ENCODE results near the gene EIF2B4.
A peak's percentile ranks its signal among the peaks of the same experiment; 100 is the strongest.
"Not testable (repeated sequence)": the region's sequence is repeated elsewhere in the genome, so short reads cannot be mapped to it uniquely, and the experiment has no call there.

Gene EIF2B4

DNA sequence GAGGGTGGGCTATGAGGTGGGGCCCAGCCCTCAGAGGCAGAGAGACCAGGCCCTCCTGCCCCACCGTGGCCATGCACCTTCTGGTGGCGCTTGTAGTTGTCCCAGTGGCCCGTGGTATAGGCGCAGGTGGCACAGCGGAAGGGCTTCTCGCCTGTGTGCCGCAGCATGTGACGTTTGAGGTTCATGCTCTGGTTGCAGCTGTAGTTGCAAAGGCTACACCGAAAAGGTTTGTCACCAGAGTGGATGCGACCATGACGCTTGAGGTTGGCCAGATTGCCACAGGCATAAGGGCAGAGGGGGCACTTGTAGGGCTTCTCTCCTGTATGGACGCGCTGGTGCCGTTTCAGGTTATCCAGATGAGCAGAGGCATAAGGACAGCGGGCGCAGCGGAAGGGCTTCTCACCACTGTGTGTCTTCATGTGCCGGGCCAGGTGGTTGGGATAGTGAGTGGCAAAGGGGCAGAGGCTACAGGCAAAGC is 7.5 kb upstream of the EIF2B4 start:
- no peak for DNase-seq

DNA sequence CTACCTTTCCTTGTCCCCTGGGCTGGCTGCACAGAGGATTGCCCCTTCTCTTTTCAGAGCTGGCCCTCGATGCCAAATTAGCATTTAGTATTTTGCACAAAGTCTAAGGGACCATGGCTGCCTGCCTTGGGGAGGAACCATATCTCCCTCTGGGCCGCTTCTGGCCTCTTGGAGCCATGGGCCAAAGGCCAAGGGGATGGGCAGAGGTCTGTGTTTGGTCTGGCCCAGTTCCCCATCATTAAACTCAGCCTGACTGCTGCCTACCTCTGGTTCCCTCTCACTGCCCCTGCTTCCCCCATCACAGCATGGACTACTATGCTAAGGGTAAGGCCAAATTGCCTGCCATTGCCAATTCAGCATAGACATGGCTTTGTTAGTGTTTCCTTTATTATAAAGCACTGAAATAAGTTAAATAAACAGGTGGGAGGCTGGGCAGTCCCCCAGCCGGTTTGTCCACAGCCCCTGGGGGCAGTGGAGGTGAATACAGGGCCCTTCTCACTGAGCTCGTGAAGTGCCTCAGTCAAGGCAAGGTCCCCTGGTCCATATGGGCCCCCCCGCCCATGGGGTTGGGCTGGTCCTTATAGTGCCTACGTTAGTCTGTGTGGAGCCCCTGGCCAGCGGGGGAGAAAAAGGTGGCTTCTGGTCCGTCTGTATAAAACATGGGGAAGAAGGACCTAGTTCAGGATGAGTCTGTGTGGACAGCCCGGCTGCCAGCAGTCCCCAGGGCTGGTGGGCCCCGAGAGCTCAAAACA is 6.9 kb upstream of the EIF2B4 start:
- no peak for DNase-seq

DNA sequence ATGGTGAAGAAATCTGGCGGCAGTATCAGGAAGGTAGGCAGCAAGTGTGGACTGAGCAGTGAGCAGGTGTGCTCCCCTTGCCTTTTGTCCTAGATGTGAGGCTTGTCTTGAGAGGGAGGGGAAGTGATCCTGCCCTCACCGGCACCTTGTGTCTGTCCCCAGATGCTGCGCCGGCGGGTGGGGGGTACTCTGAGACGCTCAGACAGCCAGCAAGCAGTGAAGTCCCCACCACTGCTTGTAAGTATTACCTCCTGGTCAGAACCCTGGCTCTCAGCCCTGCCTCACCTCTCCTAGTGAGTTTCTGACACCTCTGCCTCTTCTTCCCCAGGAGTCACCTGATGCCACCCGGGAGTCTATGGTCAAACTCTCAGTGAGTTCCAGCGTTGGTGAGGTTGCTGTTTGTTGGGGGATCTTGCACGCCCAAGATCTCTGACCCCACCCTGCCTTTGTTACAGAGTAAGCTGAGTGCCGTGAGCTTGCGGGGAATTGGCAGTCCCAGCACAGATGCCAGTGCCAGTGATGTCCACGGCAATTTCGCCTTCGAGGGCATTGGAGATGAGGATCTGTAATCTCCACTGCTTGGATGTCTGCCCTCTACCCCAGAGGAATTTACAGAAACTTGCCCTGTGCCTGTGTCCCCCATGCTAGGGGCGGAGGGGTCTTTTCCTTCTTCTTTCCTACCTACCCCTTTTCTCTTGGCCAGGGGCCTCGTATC is 6.2 kb upstream of the EIF2B4 start:
- no peak for DNase-seq

DNA sequence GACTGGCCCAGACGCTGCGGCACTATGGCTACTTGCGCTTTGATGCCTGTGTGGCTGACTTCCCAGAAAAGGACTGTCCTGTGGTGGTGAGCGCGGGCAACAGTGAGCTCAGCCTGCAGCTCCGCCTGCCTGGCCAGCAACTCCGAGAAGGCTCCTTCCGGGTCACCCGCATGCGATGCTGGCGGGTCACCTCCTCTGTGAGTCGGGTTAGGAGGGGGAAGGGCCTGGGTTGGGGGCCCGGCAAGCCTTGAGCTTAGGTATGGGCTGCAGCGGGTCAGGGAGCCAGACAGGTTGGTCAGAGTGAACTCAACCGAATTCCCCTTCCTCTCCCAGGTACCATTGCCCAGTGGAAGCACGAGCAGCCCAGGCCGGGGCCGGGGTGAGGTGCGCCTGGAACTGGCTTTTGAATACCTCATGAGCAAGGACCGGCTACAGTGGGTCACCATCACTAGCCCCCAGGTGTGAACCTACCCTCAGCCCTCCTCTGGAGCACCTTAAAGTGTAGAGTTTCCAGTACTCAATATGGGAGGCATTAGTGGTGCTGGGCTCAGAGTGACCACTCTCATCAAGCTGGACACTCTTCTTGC is 5.5 kb upstream of the EIF2B4 start:
- no peak for DNase-seq

DNA sequence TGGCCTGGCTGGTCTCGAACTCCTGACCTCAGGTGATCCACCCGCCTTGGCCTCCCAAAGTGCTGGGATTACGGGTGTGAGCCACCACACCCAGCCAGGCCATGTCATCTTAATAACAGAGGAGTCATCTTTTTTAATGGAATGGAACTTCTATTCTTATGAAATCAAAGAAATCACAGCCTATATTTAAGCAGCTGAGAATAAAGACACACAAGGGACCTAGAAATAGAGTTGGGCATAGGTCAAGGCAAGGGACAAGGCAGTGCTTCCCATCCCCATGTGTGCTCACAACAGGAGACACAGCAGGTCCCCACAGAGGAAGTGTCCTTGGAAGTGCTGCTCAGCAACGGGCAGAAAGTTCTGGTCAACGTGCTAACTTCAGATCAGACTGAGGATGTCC is 3.4 kb upstream of the EIF2B4 start:
- no peak for DNase-seq

DNA sequence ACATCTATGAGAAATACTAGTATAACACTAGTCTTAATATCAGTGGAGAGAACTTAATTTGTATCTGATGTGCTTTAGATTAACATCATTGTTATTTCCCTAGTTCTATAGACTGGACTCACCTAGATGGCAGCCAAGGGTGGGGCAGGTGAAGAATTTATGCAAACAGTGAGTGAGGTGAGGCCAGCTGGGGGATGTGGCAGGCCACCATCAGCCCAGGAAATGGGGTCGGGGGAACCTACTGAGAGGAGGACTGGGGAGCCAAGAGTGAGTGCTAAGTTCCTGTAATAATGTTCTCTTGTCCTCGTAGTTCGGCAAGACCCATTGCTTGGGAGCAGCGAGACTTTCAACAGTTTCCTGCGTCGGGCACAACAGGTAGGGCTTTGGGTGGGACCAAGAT is 2.8 kb upstream of the EIF2B4 start:
- no peak for DNase-seq

DNA sequence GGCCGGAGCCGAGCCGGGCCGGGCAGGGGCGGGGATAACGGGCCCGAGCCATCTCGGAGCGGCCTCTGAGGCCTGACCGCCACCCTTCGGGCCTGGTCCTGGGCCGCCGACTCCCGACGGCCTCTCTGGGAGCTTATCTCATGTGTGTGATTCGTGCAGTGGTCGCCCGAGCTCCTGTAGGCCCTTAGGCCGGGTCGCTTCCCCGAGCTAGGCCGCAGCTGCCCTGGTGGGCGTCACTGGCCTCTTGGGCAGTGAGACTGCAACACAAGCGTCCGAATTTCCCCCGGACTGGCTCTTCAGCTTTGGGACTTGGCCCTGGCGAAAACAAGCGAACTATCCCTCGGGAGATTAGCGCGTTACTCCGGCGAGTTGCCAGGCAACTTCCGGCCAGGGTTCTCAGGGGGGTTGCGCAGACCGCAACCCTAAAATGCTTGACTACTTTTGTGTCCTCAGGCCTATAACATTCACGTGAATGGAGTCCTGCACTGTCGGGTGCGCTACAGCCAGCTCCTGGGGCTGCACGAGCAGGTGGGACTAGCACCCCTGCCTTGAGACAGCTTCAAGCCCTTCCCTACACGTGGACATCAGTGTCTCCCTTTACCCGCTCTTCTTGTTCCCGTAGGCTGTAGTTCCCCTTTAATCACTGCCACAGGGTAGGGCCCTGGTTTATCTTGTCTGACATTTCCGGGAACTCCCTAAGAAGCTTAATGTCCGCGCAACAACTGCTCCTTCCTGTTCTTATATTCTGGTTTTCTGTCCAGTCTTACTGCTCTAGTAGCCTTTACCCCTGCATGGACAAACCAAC is 880 bp upstream of the EIF2B4 start:
- DNase-seq = no peak

DNA sequence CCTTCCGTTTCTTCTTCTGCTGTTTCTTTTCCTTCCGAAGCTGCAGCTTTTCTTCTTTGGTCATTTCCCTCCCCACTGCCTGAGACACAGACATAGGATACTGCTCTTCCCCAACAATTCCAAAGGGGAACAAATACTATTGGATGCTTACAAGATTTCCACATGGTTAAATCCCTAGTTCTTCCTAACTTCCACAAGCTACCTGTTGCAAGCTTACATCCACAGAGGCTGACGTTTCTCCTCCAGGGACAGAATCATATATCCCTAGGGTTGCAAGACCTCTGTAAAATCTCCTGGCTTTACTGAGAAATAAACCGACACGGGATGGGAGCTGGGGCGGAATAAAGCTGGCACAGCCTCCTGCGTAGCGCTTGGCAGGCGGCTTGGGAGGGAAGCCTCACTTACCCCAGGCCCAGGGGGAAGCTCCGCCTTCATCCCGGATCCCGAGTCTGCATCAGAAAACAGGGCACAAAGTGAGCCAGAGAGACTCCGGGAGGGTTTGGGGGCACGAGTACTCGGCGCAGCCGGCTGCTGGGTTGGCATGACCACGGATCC is 590 bp downstream of the EIF2B4 start:
- no peak for DNase-seq

DNA sequence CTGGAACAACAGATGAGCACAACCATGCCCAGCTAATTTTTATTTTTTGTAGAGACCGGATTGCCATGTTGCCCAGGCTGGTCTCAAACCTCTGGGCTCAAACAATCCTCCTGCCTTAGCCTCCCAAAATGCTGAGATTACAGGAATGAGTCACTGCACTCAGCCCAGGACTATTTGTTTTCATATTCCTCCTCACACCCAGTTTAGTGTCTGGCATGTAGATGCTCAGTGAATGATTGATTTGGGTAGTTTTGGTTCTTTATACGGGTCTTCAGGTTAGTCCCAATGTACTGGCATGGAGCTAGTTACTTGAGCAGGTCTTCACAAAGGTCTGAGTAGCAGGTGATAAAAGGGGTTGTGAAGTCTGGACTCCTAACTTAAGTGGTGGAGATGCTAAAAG is 6.2 kb downstream of the EIF2B4 start:
- no peak for DNase-seq

DNA sequence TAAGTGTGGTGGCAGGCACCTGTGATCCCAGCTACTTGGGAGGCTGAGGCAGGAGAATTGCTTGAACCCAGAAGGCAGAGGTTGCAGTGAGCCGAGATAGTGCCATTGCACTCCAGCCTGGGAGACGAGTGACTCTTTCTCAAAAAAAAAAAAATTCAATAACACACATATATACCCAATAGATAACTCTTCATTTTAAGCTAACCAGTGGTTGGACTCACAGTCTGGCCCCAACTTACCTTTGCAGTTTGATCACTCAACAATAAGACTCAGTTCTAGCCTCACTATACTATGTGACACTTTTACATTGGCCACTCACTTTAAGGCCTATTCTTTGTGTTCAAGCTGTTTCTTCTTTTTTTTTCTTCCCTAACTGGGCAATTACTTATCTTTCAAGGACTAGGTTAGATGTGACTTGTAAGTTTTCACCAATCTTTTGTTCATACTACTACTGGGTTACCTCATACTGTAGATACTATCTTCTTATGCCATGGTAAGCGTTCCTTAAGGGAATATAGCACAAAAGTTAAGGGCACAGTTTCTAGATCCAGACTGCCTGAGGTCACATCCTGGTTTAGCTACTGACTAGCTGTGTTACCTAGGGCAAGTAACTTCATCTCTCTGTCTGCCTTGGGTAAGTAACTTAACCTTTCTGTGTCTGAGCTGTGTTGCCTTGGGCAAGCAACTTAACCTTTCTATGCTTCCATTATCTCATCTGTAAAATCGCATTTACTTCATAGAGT is 7.3 kb downstream of the EIF2B4 start:
- DNase-seq = no peak

DNA sequence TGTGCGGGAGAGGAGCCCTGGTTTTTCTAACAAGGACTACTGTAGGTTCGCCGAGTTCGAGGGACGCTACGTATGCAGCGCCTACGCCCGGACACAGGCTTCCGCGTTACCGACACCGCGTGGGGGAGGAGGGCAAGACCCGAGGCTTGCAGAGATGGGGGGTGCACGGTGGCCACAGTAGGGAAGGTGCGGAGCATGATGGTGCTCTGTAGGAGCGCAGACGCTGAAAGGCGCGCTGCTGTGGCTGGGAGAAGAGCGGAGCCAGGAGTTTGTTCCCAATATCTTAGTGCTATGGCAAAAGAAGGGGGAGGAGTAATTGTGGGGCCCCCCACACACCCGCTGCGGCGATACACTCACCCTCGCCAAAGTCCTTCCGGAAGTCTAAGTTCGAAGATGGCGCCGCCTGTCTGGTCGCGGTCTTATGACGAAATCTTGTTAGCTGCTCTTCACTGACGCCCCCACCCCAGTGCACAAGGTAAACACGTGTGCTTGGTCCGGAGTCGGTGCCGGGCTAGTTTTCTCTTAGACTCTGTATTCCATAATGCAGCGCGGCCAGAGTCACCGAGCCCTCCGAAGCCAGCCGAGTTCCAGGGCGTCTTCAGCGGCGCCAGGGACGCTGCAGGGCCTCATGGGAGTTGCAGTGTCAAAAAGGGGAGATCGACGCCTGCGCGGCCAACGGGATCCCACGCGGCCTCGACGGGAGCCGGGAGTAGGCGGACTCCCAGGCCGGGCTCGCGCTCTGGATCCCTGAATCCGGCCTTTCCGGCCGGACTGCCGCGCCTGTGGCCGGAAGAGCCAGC is 13.6 kb downstream of the EIF2B4 start, which contains the start of gene GTF3C2:
TSS of gene GTF3C2 (minus strand) at position 383 of the 800 bp plus-strand sequence. CDS start 13,210 bp downstream, outside the sequence.
- DNase-seq = peak; percentile 93

DNA sequence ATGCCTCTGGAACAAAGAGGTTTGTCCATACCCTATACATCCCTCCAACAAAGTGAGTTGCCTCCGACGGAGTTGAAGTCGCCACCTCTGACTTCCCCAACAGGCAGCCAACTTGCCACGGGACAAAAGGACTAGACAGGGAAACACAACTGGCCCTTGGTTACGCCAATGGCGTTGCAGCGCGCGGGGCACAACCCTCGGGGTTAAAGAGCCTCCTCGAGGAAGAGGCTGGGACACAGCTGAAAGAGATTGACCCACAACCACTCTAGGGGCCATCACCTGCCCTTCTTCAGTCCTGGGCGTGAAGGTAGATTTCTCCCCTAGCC is 14.1 kb downstream of the EIF2B4 start:
- DNase-seq = peak; percentile 49

DNA sequence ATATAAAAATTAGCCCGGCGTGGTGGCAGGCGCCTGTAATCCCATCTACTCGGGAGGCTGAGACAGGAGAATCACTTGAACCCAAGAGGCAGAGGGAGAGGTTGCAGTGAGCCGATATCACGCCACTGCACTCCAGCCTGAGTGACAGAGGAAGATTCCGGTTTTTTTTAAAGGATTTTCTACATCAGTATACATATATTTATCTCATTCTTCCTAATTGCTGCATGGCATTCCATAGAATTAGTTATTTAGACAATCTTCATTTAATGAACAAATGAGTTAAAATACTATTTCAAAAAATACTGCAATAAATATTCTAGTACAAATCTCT is 15.6 kb downstream of the EIF2B4 start:
- no peak for DNase-seq

DNA sequence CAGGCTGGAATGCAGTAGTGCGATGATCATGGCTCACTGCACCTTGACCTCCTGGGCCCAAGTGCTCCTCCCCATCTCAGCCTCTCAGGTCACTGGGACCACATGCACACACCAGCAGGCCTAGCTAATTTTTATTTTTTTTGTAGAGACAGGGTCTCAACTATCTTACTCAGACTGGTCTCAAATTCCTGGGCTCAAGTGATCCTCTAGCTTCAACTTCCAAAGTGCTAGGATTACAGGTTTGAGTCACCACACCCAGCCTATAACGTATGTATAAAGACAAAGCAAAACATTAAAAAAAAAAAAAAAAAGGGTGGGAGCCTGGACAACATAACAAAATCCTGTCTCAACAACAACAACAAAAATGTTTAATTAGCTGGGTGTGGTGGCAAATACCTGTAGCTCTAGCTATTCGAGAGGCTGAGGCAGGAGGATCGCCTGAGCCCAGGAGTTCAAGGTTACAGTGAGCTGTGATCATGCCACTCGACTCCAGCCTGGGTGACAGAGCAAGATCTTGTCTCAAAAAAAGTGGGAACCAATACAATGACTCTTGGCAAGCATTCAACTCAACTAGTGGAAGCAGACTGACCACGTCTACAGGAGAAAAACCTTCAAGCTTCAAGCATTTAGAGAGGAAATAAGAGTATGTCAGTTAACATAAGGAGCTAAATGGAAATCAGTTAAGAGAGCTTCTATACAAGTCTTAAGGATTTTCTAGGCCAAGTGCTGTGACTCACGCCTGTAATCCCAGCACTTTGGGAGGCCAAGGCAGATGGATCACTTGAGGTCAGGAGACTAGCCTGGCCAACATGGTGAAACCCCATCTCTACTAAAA is 16.2 kb downstream of the EIF2B4 start:
- no peak for DNase-seq

DNA sequence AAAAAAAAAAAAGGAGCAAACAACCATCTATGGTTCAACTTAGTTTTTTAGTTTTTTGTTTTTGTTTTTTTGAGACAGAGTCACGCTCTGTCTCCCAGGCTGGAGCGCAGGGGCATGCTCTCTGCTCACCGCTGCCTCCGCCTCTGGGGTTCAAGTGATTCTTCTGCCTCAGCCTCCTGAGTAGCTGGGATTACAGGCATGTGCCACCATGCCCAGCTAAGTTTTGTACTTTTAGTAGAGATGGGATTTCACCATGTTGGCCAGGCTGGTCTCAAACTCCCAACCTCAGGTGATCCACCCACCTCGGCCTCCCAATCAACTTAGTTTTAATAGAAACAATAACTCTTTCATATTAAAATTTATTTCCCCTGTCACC is 16.8 kb downstream of the EIF2B4 start:
- not testable (repeated sequence) for DNase-seq

DNA sequence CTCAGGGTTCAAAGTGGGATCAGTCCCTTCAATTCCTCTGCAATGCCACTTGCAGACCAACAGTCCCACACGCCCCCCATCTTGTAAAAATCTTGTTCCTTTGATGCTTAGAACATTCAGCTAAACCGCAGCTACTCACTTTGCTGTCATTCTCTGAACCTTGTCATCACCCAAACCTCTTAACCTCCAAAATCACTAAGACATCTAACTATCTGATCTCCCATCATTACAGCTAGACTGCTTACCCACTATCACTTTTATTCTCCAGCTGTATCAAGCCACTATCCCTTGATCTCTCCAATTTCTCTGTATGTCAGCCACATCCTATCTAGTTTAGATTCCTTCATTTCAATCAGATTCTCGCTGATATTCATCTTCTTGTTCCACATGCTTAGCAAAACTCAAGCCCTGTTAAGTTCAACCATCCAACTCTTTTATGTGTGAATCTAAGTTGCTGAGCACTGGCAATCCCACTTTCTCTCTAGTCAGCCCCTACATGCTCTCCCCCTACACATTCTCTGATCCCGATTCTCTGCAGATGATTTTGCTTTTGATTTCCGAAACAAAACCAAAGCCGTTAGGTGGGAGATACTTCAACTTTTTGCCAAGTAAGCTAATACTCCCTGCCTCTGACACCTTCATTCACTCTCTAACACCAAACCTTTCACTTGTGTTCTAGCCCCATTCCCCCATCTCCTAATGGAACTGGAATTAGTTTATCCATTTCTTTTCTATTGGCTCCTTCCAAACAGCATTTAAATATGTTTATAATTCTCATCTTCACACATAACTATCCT is 18.1 kb downstream of the EIF2B4 start:
- DNase-seq = no peak

DNA sequence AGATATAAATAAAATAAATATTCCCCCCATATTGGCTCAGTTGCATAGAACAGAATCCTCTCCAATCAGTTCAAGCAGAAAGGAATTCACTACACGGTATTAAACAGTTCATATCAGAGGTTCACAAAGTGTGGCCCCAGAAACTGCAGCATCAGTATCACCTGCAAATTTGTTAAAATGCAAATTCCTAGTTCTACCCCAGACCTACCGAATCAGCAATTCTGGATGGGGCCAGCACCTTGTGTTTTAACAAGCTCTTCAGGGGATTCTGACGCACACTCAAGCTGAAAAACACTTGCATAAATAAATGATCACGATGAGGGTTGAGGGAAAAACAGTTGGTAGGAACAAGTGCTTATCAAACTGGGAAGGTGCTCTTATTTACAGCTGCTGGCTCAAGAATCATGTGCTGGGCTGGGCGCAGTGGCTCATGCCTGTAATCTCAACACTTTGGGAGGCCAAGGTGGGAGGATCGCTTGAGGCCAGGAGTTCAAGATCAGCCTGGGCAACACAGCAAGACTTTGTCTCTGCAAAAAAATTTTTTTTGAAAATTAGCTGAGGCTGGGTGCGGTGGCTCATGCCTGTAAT is 19.9 kb downstream of the EIF2B4 start:
- DNase-seq = no peak

DNA sequence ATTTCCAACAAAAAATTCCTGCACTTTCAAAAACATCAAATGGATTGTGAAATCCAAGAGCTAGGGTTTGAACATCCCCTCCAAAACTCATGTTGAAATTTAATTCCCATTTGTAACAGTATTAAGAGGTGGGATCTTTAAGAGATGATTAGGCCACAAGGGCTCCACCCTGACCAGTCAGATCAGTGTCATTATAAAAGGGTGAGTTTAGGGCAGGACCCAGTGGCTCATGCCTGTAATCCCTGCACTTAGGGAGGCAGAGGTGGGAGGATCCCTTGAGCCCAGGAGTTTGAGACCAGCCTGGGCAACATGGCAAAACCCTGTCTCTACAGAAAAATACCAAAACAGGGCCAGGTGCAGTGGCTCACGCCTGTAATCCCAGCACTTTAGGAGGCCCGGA is 22.5 kb downstream of the EIF2B4 start:
- DNase-seq = no peak

DNA sequence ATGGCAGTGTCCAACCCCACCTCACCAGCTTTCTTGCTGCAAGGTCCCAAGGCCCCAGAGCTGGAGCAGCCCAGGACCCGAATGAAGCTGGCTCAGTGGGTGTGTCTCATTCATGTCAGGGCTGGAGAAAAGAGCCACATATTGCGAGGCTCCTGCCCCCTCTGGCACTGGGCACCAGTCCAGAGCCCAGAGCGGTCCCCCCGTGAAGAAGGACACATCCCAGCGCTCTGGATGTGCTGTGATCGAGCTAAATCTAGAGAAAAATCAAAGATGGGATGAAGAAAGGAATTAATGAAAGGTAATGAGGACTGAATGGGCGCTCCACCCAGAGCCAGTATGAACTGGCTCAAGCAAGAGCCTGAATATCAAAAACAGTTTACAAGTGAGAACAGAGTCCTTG is 34.0 kb downstream of the EIF2B4 start:
- no peak for DNase-seq
